Measurements from ENCODE around the gene ZNF362. TPM values are rescaled to one million over a fixed set of nuclear protein-coding genes. Genes with fewer than 3 reads are reported as not detected.

The ZNF362 gene
- total and polyA plus RNA-seq, 10 of the 15 experiments (the other 5 are each of a cell fraction or from before 2014, with no cell fraction given) = 0.74 to 22.8 (median 7.4) TPM

DNA sequence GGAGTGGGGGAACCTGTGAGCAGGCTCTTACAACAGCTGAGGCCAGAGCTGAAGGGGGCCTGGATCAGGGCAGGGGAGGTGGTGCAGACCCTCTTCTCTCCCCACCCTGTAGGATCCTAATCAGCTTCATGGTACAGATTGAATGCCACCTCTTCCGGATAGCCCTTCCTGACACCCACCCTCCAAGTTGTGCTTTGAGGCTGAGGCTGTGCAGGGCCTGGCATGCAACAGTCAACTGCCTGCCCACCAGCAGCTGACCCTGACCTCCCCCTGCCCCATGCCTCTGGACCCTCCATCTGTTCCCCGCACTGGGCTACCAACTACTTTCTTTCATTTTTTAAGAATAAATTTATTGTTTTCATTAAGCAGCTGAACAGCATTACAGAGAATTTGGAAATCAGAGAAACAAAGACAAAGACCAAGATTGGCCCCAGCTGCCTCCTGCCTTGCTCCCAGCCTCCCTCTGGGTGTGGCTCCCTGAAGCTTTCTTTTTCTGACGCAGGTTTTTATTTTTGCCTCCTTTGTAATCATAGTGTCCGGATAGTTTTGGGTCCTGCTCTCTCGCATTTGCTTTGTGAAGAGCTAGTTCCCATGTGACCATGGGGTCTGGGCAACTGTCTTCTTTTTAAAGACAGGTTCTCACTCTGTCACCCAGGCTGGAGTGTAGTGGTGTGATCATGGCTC lies 12.8 kb downstream of the ZNF362 start (continued):
- TF ChIP-seq, protein P1, sequence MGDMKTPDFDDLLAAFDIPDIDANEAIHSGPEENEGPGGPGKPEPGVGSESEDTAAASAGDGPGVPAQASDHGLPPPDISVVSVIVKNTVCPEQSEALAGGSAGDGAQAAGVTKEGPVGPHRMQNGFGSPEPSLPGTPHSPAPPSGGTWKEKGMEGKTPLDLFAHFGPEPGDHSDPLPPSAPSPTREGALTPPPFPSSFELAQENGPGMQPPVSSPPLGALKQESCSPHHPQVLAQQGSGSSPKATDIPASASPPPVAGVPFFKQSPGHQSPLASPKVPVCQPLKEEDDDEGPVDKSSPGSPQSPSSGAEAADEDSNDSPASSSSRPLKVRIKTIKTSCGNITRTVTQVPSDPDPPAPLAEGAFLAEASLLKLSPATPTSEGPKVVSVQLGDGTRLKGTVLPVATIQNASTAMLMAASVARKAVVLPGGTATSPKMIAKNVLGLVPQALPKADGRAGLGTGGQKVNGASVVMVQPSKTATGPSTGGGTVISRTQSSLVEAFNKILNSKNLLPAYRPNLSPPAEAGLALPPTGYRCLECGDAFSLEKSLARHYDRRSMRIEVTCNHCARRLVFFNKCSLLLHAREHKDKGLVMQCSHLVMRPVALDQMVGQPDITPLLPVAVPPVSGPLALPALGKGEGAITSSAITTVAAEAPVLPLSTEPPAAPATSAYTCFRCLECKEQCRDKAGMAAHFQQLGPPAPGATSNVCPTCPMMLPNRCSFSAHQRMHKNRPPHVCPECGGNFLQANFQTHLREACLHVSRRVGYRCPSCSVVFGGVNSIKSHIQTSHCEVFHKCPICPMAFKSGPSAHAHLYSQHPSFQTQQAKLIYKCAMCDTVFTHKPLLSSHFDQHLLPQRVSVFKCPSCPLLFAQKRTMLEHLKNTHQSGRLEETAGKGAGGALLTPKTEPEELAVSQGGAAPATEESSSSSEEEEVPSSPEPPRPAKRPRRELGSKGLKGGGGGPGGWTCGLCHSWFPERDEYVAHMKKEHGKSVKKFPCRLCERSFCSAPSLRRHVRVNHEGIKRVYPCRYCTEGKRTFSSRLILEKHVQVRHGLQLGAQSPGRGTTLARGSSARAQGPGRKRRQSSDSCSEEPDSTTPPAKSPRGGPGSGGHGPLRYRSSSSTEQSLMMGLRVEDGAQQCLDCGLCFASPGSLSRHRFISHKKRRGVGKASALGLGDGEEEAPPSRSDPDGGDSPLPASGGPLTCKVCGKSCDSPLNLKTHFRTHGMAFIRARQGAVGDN (IDR thresholded peaks at IDR 0.05) = no peak

- WGBS (ENCODE audit: insufficient coverage, insufficient replicate concordance, low lambda C conversion rate, missing lambda C conversion rate) = 17% methylated on average over 5 of the region's 5 CpGs
- Histone ChIP-seq H4K20me1 (ENCODE audit: control insufficient read depth, insufficient read depth) (no peaks in the 10 kb centered on the region; the same call in 1 of the 2 replicates), H2AFZ (ENCODE audit: control insufficient read depth, low read depth, low read length) (no peak overlapping the region), H3K27ac (ENCODE audit: control insufficient read depth, insufficient read depth) (no peak overlapping the region), H3K4me2 (ENCODE audit: control insufficient read depth, insufficient read depth) (no peak overlapping the region), H3K4me1 (ENCODE audit: control insufficient read depth, insufficient read depth, low read length) (peaks cover 5% of the 10 kb centered on the region), H3K27me3 (replicated peaks in 1 of 2; ENCODE audit: control insufficient read depth in 2 of 2, insufficient read depth in 2 of 2, low read length in 1 of 2) (no peaks in the 10 kb centered on the region), H3K9me3 (replicated peaks; ENCODE audit: control insufficient read depth, insufficient read depth, low read length) (no peaks in the 10 kb centered on the region), H3K36me3 (ENCODE audit: control insufficient read depth in 2 of 2, insufficient read depth in 2 of 2, low read length in 1 of 2) (no peaks in the 10 kb centered on the region; a peak in 1 of 4 replicates), H3K79me2 (ENCODE audit: control insufficient read depth, insufficient read depth, low read length) (no peaks in the 10 kb centered on the region), H3K4me3 (no peak overlapping the region), H3K9ac (ENCODE audit: control insufficient read depth, insufficient read depth, low read length) (no peak overlapping the region)
- no peak for TF ChIP-seq SPI1 (IDR thresholded peaks at IDR 0.05; ENCODE audit: borderline replicate concordance, insufficient read depth, low read depth, low read length)
- TF ChIP-seq MYB (IDR thresholded peaks at IDR 0.05; ENCODE audit: borderline replicate concordance, low read depth, low read length) = no peak
- TF ChIP-seq, protein P2, sequence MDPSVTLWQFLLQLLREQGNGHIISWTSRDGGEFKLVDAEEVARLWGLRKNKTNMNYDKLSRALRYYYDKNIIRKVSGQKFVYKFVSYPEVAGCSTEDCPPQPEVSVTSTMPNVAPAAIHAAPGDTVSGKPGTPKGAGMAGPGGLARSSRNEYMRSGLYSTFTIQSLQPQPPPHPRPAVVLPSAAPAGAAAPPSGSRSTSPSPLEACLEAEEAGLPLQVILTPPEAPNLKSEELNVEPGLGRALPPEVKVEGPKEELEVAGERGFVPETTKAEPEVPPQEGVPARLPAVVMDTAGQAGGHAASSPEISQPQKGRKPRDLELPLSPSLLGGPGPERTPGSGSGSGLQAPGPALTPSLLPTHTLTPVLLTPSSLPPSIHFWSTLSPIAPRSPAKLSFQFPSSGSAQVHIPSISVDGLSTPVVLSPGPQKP (IDR thresholded peaks at IDR 0.05; ENCODE audit: low read depth, low read length) = no peak
- no peak for TF ChIP-seq NRF1 (conservative IDR thresholded peaks at IDR 0.05; ENCODE audit: low read depth, low read length)
- no peak for TF ChIP-seq HDGF (IDR thresholded peaks at IDR 0.05)
- POLR2A ChIA-PET = no interaction called here
- in situ Hi-C loops (cut with MboI) (no loop called here), intact Hi-C loops (cut with micrococcal nuclease; ENCODE audit: unreplicated experiment) (no loop called here)
- ATAC-seq (no peak), FAIRE-seq (no peak), DNase-seq (ENCODE audit: low read depth, low spot score) (no peak)
- SMC1A ChIA-PET (ENCODE audit: uncharacterized antibody, unreplicated experiment) = interaction anchor here (0.9 kb wide), 1 partner anchor 26 kb away, joined by 3 read pairs; no protein-coding TSS in a partner anchor
- RAD21 ChIA-PET (ENCODE audit: unreplicated experiment) = no interaction called here
- no TSS peak for BruUV-seq (replicated peaks)
- CTCF ChIA-PET = no interaction called here
Measured at GRCh38 chr1:33269621-33270020, 13.3 kb downstream of the ZNF362 start.

All from GM12878 (cell line).